Measurements from ENCODE around the gene PFAS. TPM values are rescaled to one million over a fixed set of nuclear protein-coding genes. Genes with fewer than 3 reads are reported as not detected.

PFAS gene
- total and polyA plus RNA-seq, 2 of the 8 experiments (the other 6 are each of a cell fraction or from before 2014, with no cell fraction given), result 88.4 to 248 TPM

GRCh38 chr17:8227238-8227581, 21.9 kb upstream of the PFAS start:
- H2BK20ac ChIP-seq (ENCODE audit: low read length), result no peak overlapping the region
- H3K4me3 ChIP-seq (ENCODE audit: extremely low read depth in 1 of 4, insufficient read depth in 2 of 4, low read depth in 3 of 4, low read length in 4 of 4), result peak overlapping the region; percentile 50 to 78 (median 72); a peak in 5 of 8 replicates
- H3K18ac ChIP-seq (ENCODE audit: extremely low read depth, low read length), result no peak overlapping the region
- H3K4ac ChIP-seq (replicated peaks; ENCODE audit: insufficient read length, low read depth, low read length), result no peak overlapping the region
- H3K36me3 ChIP-seq (ENCODE audit: control insufficient read depth in 2 of 4, insufficient read depth in 4 of 4, low read length in 3 of 4), result peaks cover 10 to 46% (median 28%) of the 10 kb centered on the region in 4 experiments
- H3K14ac ChIP-seq (ENCODE audit: insufficient read length), result no peak overlapping the region
- H4K5ac ChIP-seq (ENCODE audit: insufficient read length, low read depth, low read length), result no peak overlapping the region
- no peak overlapping the region for H2BK12ac ChIP-seq (ENCODE audit: low read depth, low read length)
- no peak overlapping the region for H4K91ac ChIP-seq (replicated peaks; ENCODE audit: insufficient read length, low read length)
- H4K8ac ChIP-seq (ENCODE audit: extremely low read depth, insufficient read depth, low read length), result no peak overlapping the region
- no peaks in the 10 kb centered on the region for H3K79me1 ChIP-seq (ENCODE audit: low read depth, low read length)
- no peak overlapping the region for H3K23ac ChIP-seq (ENCODE audit: insufficient read length)
- POLR2A ChIA-PET (ENCODE audit: partially characterized antibody), result interaction anchor here (0.6 to 53.4 kb wide), 17 partner anchors 9 to 663 kb away, joined by 3 to 1521 read pairs (median 4); partner anchors contain the start of genes AURKB, BORCS6, CTC1 and PFAS
- H2AFZ ChIP-seq (ENCODE audit: low read length), result no peak overlapping the region
- H3K56ac ChIP-seq (replicated peaks; ENCODE audit: insufficient read length, low read depth, low read length), result no peak overlapping the region
- H3K9ac ChIP-seq (replicated peaks in 1 of 4; ENCODE audit: extremely low read depth in 1 of 4, low read depth in 3 of 4, low read length in 3 of 4), result peak overlapping the region in 3 of 4 experiments; percentile 46 to 64 (median 52); a peak in 5 of 7 replicates
- no peak overlapping the region; the same call in 1 of the 2 replicates for H2AK5ac ChIP-seq (ENCODE audit: low read depth, low read length)
- no peak for TF ChIP-seq KDM5A (IDR thresholded peaks at IDR 0.05; ENCODE audit: low read length)
- no peak overlapping the region for H2BK15ac ChIP-seq (ENCODE audit: low read length)
- no peaks in the 10 kb centered on the region for H3K79me2 ChIP-seq (ENCODE audit: control insufficient read depth in 1 of 2, insufficient read depth in 2 of 2, low read length in 2 of 2)
- peak overlapping the region; percentile 68 to 85 for H3K4me2 ChIP-seq (ENCODE audit: insufficient read depth in 1 of 2, low read depth in 2 of 2, low read length in 2 of 2)
- H4K20me1 ChIP-seq (replicated peaks in 1 of 2; ENCODE audit: control insufficient read depth in 1 of 2, insufficient read depth in 2 of 2, low read length in 2 of 2), result peaks cover 3 to 6% of the 10 kb centered on the region in 2 experiments
- peak overlapping the region; percentile 44; the same call in 1 of the 2 replicates for H3K27ac ChIP-seq (ENCODE audit: low read depth, low read length)
- DNase-seq (ENCODE audit: low read depth in 1 of 2, low spot score in 2 of 2), result peak in 1 of 2 experiments; percentile 56
- H3K9me3 ChIP-seq (ENCODE audit: insufficient read depth in 2 of 2, low read depth in 1 of 2, low read length in 1 of 2), result no peaks in the 10 kb centered on the region
- H3K4me1 ChIP-seq (replicated peaks in 1 of 4; ENCODE audit: control insufficient read depth in 3 of 4, insufficient read depth in 4 of 4, low read length in 3 of 4), result peaks cover 0 to 15% (median 2%) of the 10 kb centered on the region in 4 experiments; a peak in 4 of 7 replicates
- H2BK120ac ChIP-seq (replicated peaks; ENCODE audit: low read depth, low read length), result no peak overlapping the region
- CTCF ChIA-PET (ENCODE audit: partially characterized antibody), result interaction anchor here (0.5 to 2.0 kb wide), 6 partner anchors 10 to 301 kb away, joined by 3 to 4 read pairs (median 4); no protein-coding TSS in a partner anchor
- WGBS, 2 experiments (ENCODE audit: extremely low coverage in 1 of 2, insufficient coverage in 1 of 2, insufficient read length in 1 of 2, insufficient replicate concordance in 2 of 2, low coverage in 1 of 2, low lambda C conversion rate in 2 of 2, missing lambda C conversion rate in 1 of 2), result 86% methylated on average over 4 of the region's 4 CpGs; no CpG with 5 or more reads in 1 of the 2 experiments
- no peak overlapping the region; the same call in 1 of the 2 replicates for H2BK5ac ChIP-seq (ENCODE audit: low read depth, low read length)
- H3K23me2 ChIP-seq (ENCODE audit: low read depth, low read length), result peaks cover 16% of the 10 kb centered on the region
- no peaks in the 10 kb centered on the region for H3K27me3 ChIP-seq (replicated peaks in 1 of 4; ENCODE audit: control insufficient read depth in 3 of 4, extremely low read depth in 1 of 4, insufficient read depth in 3 of 4, low read length in 3 of 4)
- FAIRE-seq, result no peak
